ENCODE data around the gene CREB5.

The CREB5 gene

GRCh38 chr7:28711114-28711513 is 298.8 kb downstream of the CREB5 start:
- Mint-ChIP-seq H3K36me3 (no peaks in the 10 kb centered on the region), H3K27ac (no peak overlapping the region), H3K4me1 (no peaks in the 10 kb centered on the region), H3K4me3 (no peak overlapping the region), H3K27me3 (peaks cover 8% of the 10 kb centered on the region), H3K9me3 (no peaks in the 10 kb centered on the region)
- DNase-seq, result no peak
- CTCF ChIA-PET, result no interaction called here

GRCh38 chr7:28714459-28715120 is 302.3 kb downstream of the CREB5 start:
- H3K4me1 Mint-ChIP-seq, result no peaks in the 10 kb centered on the region
- no peak overlapping the region for H3K4me3 Mint-ChIP-seq
- H3K27me3 Mint-ChIP-seq, result peaks cover 4% of the 10 kb centered on the region
- no peaks in the 10 kb centered on the region for H3K36me3 Mint-ChIP-seq
- no peak for DNase-seq
- no peaks in the 10 kb centered on the region for H3K9me3 Mint-ChIP-seq
- no peak overlapping the region for H3K27ac Mint-ChIP-seq
- CTCF ChIA-PET, result no interaction called here

- H3K4me3 Mint-ChIP-seq, result no peak overlapping the region
- no peaks in the 10 kb centered on the region for H3K36me3 Mint-ChIP-seq
- no peak for DNase-seq
- no peaks in the 10 kb centered on the region for H3K4me1 Mint-ChIP-seq
- no peaks in the 10 kb centered on the region for H3K9me3 Mint-ChIP-seq
- H3K27ac Mint-ChIP-seq, result no peak overlapping the region
- CTCF ChIA-PET, result no interaction called here
- H3K27me3 Mint-ChIP-seq, result no peaks in the 10 kb centered on the region
Observed at GRCh38 chr7:28717445-28718054, 305.2 kb downstream of the CREB5 start.

- CTCF ChIA-PET, result no interaction called here
- H3K9me3 Mint-ChIP-seq, result no peaks in the 10 kb centered on the region
- DNase-seq, result no peak
- H3K27ac Mint-ChIP-seq, result no peak overlapping the region
- H3K4me1 Mint-ChIP-seq, result no peaks in the 10 kb centered on the region
- no peak overlapping the region for H3K4me3 Mint-ChIP-seq
- no peaks in the 10 kb centered on the region for H3K36me3 Mint-ChIP-seq
- H3K27me3 Mint-ChIP-seq, result no peaks in the 10 kb centered on the region
Observed at GRCh38 chr7:28718055-28718481, 305.8 kb downstream of the CREB5 start.

GRCh38 chr7:28718545-28718944 is 306.2 kb downstream of the CREB5 start:
- H3K4me1 Mint-ChIP-seq, result no peaks in the 10 kb centered on the region
- CTCF ChIA-PET, result no interaction called here
- no peak for DNase-seq
- no peak overlapping the region for H3K4me3 Mint-ChIP-seq
- no peaks in the 10 kb centered on the region for H3K9me3 Mint-ChIP-seq
- H3K36me3 Mint-ChIP-seq, result no peaks in the 10 kb centered on the region
- no peaks in the 10 kb centered on the region for H3K27me3 Mint-ChIP-seq
- H3K27ac Mint-ChIP-seq, result no peak overlapping the region

GRCh38 chr7:28722684-28723083 is 310.4 kb downstream of the CREB5 start:
- Mint-ChIP-seq H3K27me3 (no peaks in the 10 kb centered on the region), H3K9me3 (no peaks in the 10 kb centered on the region), H3K27ac (no peak overlapping the region), H3K36me3 (no peaks in the 10 kb centered on the region), H3K4me1 (peaks cover 5% of the 10 kb centered on the region), H3K4me3 (no peak overlapping the region)
- CTCF ChIA-PET, result no interaction called here
- no peak for DNase-seq

GRCh38 chr7:28723336-28723735 is 311.0 kb downstream of the CREB5 start:
- CTCF ChIA-PET, result no interaction called here
- Mint-ChIP-seq H3K36me3 (no peaks in the 10 kb centered on the region), H3K4me1 (peaks cover 5% of the 10 kb centered on the region), H3K4me3 (no peak overlapping the region), H3K9me3 (no peaks in the 10 kb centered on the region), H3K27me3 (no peaks in the 10 kb centered on the region), H3K27ac (no peak overlapping the region)
- DNase-seq, result no peak

- Mint-ChIP-seq H3K27me3 (no peaks in the 10 kb centered on the region), H3K9me3 (no peaks in the 10 kb centered on the region), H3K36me3 (no peaks in the 10 kb centered on the region), H3K27ac (no peak overlapping the region), H3K4me3 (no peak overlapping the region), H3K4me1 (peaks cover 5% of the 10 kb centered on the region)
- DNase-seq, result no peak
- CTCF ChIA-PET, result no interaction called here
Observed at GRCh38 chr7:28724563-28724962, 312.2 kb downstream of the CREB5 start.

- Mint-ChIP-seq H3K36me3 (no peaks in the 10 kb centered on the region), H3K27me3 (peaks cover 3% of the 10 kb centered on the region), H3K4me3 (no peak overlapping the region), H3K9me3 (no peaks in the 10 kb centered on the region), H3K27ac (no peak overlapping the region), H3K4me1 (peaks cover 5% of the 10 kb centered on the region)
- DNase-seq, result no peak
- CTCF ChIA-PET, result no interaction called here
Observed at GRCh38 chr7:28725045-28725642, 312.8 kb downstream of the CREB5 start.

GRCh38 chr7:28725911-28726310 is 313.6 kb downstream of the CREB5 start:
- H3K27ac Mint-ChIP-seq, result no peak overlapping the region
- CTCF ChIA-PET, result no interaction called here
- peaks cover 5% of the 10 kb centered on the region for H3K4me1 Mint-ChIP-seq
- H3K4me3 Mint-ChIP-seq, result no peak overlapping the region
- H3K27me3 Mint-ChIP-seq, result peaks cover 4% of the 10 kb centered on the region
- H3K36me3 Mint-ChIP-seq, result no peaks in the 10 kb centered on the region
- no peak for DNase-seq
- no peaks in the 10 kb centered on the region for H3K9me3 Mint-ChIP-seq

GRCh38 chr7:28726555-28726954 is 314.2 kb downstream of the CREB5 start:
- CTCF ChIA-PET, result no interaction called here
- no peaks in the 10 kb centered on the region for H3K9me3 Mint-ChIP-seq
- H3K36me3 Mint-ChIP-seq, result no peaks in the 10 kb centered on the region
- peaks cover 4% of the 10 kb centered on the region for H3K27me3 Mint-ChIP-seq
- no peak overlapping the region for H3K27ac Mint-ChIP-seq
- H3K4me1 Mint-ChIP-seq, result peaks cover 5% of the 10 kb centered on the region
- no peak overlapping the region for H3K4me3 Mint-ChIP-seq
- no peak for DNase-seq

GRCh38 chr7:28729281-28729680 is 317.0 kb downstream of the CREB5 start:
- no peaks in the 10 kb centered on the region for H3K9me3 Mint-ChIP-seq
- no peak overlapping the region for H3K27ac Mint-ChIP-seq
- no peak overlapping the region for H3K4me3 Mint-ChIP-seq
- H3K27me3 Mint-ChIP-seq, result peaks cover 10% of the 10 kb centered on the region
- peaks cover 5% of the 10 kb centered on the region for H3K4me1 Mint-ChIP-seq
- DNase-seq, result no peak
- CTCF ChIA-PET, result no interaction called here
- H3K36me3 Mint-ChIP-seq, result no peaks in the 10 kb centered on the region

GRCh38 chr7:28729727-28730126 is 317.4 kb downstream of the CREB5 start:
- Mint-ChIP-seq H3K27me3 (peaks cover 10% of the 10 kb centered on the region), H3K9me3 (no peaks in the 10 kb centered on the region), H3K4me3 (no peak overlapping the region), H3K27ac (no peak overlapping the region), H3K36me3 (no peaks in the 10 kb centered on the region), H3K4me1 (peaks cover 5% of the 10 kb centered on the region)
- CTCF ChIA-PET, result no interaction called here
- DNase-seq, result no peak

- Mint-ChIP-seq H3K4me1 (no peaks in the 10 kb centered on the region), H3K9me3 (no peaks in the 10 kb centered on the region), H3K4me3 (no peak overlapping the region), H3K36me3 (no peaks in the 10 kb centered on the region), H3K27ac (no peak overlapping the region), H3K27me3 (peaks cover 10% of the 10 kb centered on the region)
- CTCF ChIA-PET, result no interaction called here
- no peak for DNase-seq
Observed at GRCh38 chr7:28731092-28731658, 318.9 kb downstream of the CREB5 start.

Data from activated naive CD4-positive, alpha-beta T cell treated with anti-CD3 and anti-CD28 coated beads, Interleukin-2, amount 10 ng/mL, durations not matched to agents 7 days and 5 days (primary cell).